ENCODE results near the gene POLR3E. TPM values are rescaled to one million over a fixed set of nuclear protein-coding genes. Genes with fewer than 3 reads are reported as not detected.

The POLR3E gene
- total RNA-seq, 1 experiment from 2014 or later: 65.0 TPM

DNA sequence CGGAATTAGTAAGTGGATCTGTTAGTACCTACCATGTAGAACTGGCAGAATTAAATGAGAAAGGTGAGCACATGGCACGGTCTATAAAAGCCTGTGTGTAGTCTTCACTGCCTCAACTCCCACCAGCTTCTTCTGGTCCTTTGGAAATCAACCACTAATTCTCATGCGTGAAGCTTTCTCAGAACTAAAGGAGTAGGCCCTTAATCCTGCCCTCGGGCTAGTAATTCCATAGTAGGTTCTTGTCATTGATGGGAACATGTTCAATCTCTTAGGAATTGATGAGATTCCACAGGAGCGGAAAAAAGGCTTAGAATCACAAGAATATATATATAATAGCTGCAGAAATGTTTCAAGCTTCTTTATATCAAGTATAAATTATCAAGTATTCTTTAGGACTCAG is 55.5 kb downstream of the POLR3E start:
- no peaks in the 10 kb centered on the region for H3K27me3 ChIP-seq (ENCODE audit: insufficient read depth, low read length)
- CTCF ChIA-PET: no interaction called here
- H3K27ac ChIP-seq (ENCODE audit: low read depth, low read length): peak overlapping the region; percentile 54; the same call in 1 of the 2 replicates
- no peak for DNase-seq (ENCODE audit: low read depth, low spot score)
- H3K4me1 ChIP-seq (ENCODE audit: control insufficient read depth in 1 of 2, insufficient read depth in 2 of 2, low read length in 2 of 2): peaks cover 26 to 33% of the 10 kb centered on the region in 2 experiments
- no TSS peak for BruUV-seq (replicated peaks)
- H3K79me2 ChIP-seq (ENCODE audit: insufficient read depth, low read length): peaks cover 66% of the 10 kb centered on the region
- no peaks in the 10 kb centered on the region for H3K9me3 ChIP-seq (ENCODE audit: control insufficient read depth in 1 of 2, insufficient read depth in 1 of 2, low read depth in 1 of 2, low read length in 2 of 2)
- H4K20me1 ChIP-seq (ENCODE audit: insufficient read depth): peaks cover 12% of the 10 kb centered on the region; the same call in 1 of the 2 replicates
- intact Hi-C loops (cut with micrococcal nuclease): no loop called here
- no peak overlapping the region for H3K9ac ChIP-seq (ENCODE audit: low read length)
- TF ChIP-seq EZH2phosphoT487 (IDR thresholded peaks at IDR 0.05; ENCODE audit: borderline replicate concordance) (no peak), CEBPB (IDR thresholded peaks at IDR 0.05; ENCODE audit: low read depth) (no peak), POLR2AphosphoS5 (IDR thresholded peaks at IDR 0.05; ENCODE audit: low read depth, low read length) (no peak), TCF7L2 (IDR thresholded peaks at IDR 0.05; ENCODE audit: borderline replicate concordance, extremely low read depth, insufficient read depth, insufficient read length) (no peak), EGR1 (IDR thresholded peaks at IDR 0.05; ENCODE audit: low read depth) (no peak), CTCF (IDR thresholded peaks at IDR 0.05 in 2 of 3, conservative IDR thresholded peaks at IDR 0.05 in 1 of 3; ENCODE audit: borderline replicate concordance in 1 of 3, insufficient read depth in 1 of 3, low read depth in 2 of 3, low read length in 2 of 3) (no peak)
- TF ChIP-seq, protein P1, sequence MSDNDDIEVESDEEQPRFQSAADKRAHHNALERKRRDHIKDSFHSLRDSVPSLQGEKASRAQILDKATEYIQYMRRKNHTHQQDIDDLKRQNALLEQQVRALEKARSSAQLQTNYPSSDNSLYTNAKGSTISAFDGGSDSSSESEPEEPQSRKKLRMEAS (IDR thresholded peaks at IDR 0.05): no peak
- RAD21 ChIA-PET (ENCODE audit: low non-redundant PET in 1 of 2, low total read pairs in 2 of 2, uncharacterized antibody in 2 of 2, unreplicated experiment in 2 of 2): no interaction called here
- no peak for ATAC-seq
- no peak overlapping the region for H2AFZ ChIP-seq (ENCODE audit: low read depth, low read length, poor library complexity, severe bottlenecking)
- H3K9me2 ChIP-seq (ENCODE audit: insufficient read depth): no peaks in the 10 kb centered on the region
- POLR2A ChIA-PET: no interaction called here
- peaks cover 14 to 15% of the 10 kb centered on the region in 2 experiments; a peak in 3 of 4 replicates for H3K36me3 ChIP-seq (ENCODE audit: control insufficient read depth in 1 of 2, insufficient read depth in 2 of 2, low read length in 2 of 2)
- H3K4me2 ChIP-seq (ENCODE audit: low read length): peak overlapping the region; percentile 57; the same call in 1 of the 2 replicates
- no peak overlapping the region for H3K4me3 ChIP-seq (replicated peaks in 1 of 2; ENCODE audit: low read depth in 1 of 2, low read length in 2 of 2)
